Erythroblast (primary cell): ENCODE data around the gene CMKLR1.

Experiments used
- GATA1 ChIP-seq: IDR thresholded peaks from 2 replicates; pipeline ENCODE4 v1.6.1; 2011; ENCODE audit warnings: low read depth, mild to moderate bottlenecking, control low read depth, low read length, moderate library complexity
- POLR2A ChIP-seq: IDR thresholded peaks from 2 replicates; pipeline ENCODE4 v1.6.1; 2011; ENCODE audit warnings: mild to moderate bottlenecking, low read length

GRCh38 chr12:108350511-108350910 is 11.4 kb upstream of the CMKLR1 start:
- TF ChIP-seq POLR2A (no peak), GATA1 (no peak)
